A673 (cell line): ENCODE measurements around the gene ZFHX2.

Experiments used
- EZH2 ChIP-seq: fragments of 200-600 bp; sonication (generic); IDR thresholded peaks from 2 replicates; pipeline ENCODE4 v1.6.1; 2017; ENCODE audit warnings: borderline replicate concordance, low read depth, mild to moderate bottlenecking, mixed read lengths, antibody characterized with exemption, low read length; ENCODE audit not compliant: poor library complexity, severe bottlenecking
- TF ChIP-seq, protein P1 (sequence below): fragments of 300-800, 200-600 bp; sonication (generic); conservative IDR thresholded peaks from 2 replicates; pipeline ENCODE4 v1.5.1; 2017; ENCODE audit warnings: low read depth, mild to moderate bottlenecking, antibody characterized with exemption, low read length, moderate library complexity, mixed read lengths

DNA sequence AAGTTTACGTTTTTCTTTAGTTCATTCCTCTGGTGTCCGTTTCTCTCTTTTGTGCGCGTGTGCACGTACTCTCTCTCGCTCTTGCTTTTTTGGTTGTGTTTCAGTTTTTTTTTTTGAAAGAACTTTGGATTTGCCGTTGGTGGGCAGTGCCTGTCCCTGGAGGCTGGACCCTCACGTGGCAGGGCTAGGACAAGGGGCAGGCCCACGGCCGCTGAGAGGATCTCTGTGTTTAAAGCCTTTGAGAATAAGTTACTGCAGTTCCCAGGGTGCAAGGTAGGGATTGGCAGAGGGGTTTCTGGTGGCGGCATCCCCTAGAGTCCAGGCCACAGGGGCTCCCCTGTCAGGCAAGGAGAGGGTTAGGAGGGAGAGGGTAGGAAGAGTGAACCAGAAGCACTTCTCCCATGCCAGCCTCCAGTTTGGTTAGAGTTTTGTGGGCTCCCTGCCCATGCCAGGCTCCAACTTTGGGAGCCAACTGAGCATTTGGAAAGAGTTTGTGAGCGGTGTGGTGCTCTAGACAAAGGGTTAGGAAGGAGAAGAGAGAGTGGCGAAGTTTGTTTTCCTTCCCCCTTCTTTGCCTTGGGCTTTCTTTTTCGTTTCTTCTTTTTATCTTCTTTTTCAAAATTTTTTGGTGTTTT is 30.5 kb downstream of the ZFHX2 start:
- TF ChIP-seq, protein P1, sequence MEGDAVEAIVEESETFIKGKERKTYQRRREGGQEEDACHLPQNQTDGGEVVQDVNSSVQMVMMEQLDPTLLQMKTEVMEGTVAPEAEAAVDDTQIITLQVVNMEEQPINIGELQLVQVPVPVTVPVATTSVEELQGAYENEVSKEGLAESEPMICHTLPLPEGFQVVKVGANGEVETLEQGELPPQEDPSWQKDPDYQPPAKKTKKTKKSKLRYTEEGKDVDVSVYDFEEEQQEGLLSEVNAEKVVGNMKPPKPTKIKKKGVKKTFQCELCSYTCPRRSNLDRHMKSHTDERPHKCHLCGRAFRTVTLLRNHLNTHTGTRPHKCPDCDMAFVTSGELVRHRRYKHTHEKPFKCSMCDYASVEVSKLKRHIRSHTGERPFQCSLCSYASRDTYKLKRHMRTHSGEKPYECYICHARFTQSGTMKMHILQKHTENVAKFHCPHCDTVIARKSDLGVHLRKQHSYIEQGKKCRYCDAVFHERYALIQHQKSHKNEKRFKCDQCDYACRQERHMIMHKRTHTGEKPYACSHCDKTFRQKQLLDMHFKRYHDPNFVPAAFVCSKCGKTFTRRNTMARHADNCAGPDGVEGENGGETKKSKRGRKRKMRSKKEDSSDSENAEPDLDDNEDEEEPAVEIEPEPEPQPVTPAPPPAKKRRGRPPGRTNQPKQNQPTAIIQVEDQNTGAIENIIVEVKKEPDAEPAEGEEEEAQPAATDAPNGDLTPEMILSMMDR, result no peak
- no peak for TF ChIP-seq EZH2
